K562 (cell line): Measurements from ENCODE around the gene C16orf90. TPM values are rescaled to one million over a fixed set of nuclear protein-coding genes. Genes with fewer than 3 reads are reported as not detected.

Experiments used
- C11orf30 ChIP-seq: fragments of 450-650 bp; IDR thresholded peaks from 2 replicates; pipeline ENCODE4 v1.6.1; 2016; ENCODE audit warnings: low read depth, mild to moderate bottlenecking
- CCNT2 ChIP-seq: IDR thresholded peaks from 2 replicates; pipeline ENCODE4 v1.6.1; 2011; ENCODE audit warnings: borderline replicate concordance, low read depth, mild to moderate bottlenecking, moderate library complexity, mixed read lengths, low read length; ENCODE audit not compliant: insufficient read length; ENCODE audit errors: extremely low read depth
- CREB1 ChIP-seq, 2 experiments: sonication (generic) in 1 of 2; formaldehyde crosslinking in 1 of 2; IDR thresholded peaks; 2 replicates each; pipeline versions ENCODE4 v1.6.1 to v1.8.0; 2012 to 2022; ENCODE audit warnings: inconsistent platforms in 1 of 2, mild to moderate bottlenecking in 1 of 2, missing genetic modification reagents in 1 of 2, moderate library complexity in 1 of 2
- FOXJ2 ChIP-seq: fragments of 200-800 bp; sonication (Bioruptor generic); IDR thresholded peaks from 2 replicates; pipeline ENCODE4 v1.6.1; 2016; ENCODE audit warnings: missing genetic modification characterization, missing compliant biosample characterization
- HINFP ChIP-seq: fragments of 450-650 bp; conservative IDR thresholded peaks from 2 replicates; pipeline ENCODE4 v1.6.1; 2016; ENCODE audit warnings: missing genetic modification characterization, low read depth, mild to moderate bottlenecking, control low read depth, missing compliant biosample characterization
- KLF16 ChIP-seq: IDR thresholded peaks from 2 replicates; pipeline ENCODE4 v1.6.1; 2016; ENCODE audit warnings: antibody characterized with exemption
- MCM7 ChIP-seq, 2 experiments: fragments of 450-650 bp; IDR thresholded peaks; 2 replicates each; pipeline ENCODE4 v1.6.1; 2016 to 2018
- NONO ChIP-seq, 2 experiments: fragments of 200-400 bp in 1 of 2; fragments of 450-650 bp in 1 of 2; formaldehyde crosslinking in 1 of 2; IDR thresholded peaks; 2 replicates each; pipeline ENCODE4 v1.6.1; 2017; ENCODE audit warnings: low read depth in 2 of 2, mild to moderate bottlenecking in 2 of 2, moderate library complexity in 2 of 2, low read length in 1 of 2
- PHF20 ChIP-seq: fragments of 450-650 bp; IDR thresholded peaks from 2 replicates; pipeline ENCODE4 v1.6.1; 2018; ENCODE audit not compliant: partially characterized antibody
- POLR2AphosphoS5 ChIP-seq: IDR thresholded peaks from 2 replicates; pipeline ENCODE4 v1.6.1; 2011; ENCODE audit warnings: mild to moderate bottlenecking, low read depth, low read length, moderate library complexity; ENCODE audit not compliant: control insufficient read depth, insufficient read depth
- RBM34 ChIP-seq: fragments of 200-400 bp; formaldehyde crosslinking; IDR thresholded peaks from 2 replicates; pipeline ENCODE4 v1.6.1; 2018; ENCODE audit warnings: low read length, borderline replicate concordance; ENCODE audit not compliant: insufficient read depth
- STAT5B ChIP-seq: fragments of 250-450 bp; sonication (Bioruptor Pico); IDR thresholded peaks from 2 replicates; pipeline ENCODE4 v1.8.0; 2021; ENCODE audit warnings: mild to moderate bottlenecking, inconsistent platforms
- TAF1 ChIP-seq: IDR thresholded peaks from 2 replicates; pipeline ENCODE4 v1.6.1; 2011; ENCODE audit warnings: mild to moderate bottlenecking, low read length, moderate library complexity; ENCODE audit not compliant: insufficient read depth, control insufficient read depth, severe bottlenecking; ENCODE audit errors: extremely low read depth
- ZBED1 ChIP-seq: IDR thresholded peaks from 2 replicates; pipeline ENCODE4 v1.6.1; 2014
- ZFP1 ChIP-seq: fragments of 450-650 bp; formaldehyde crosslinking; IDR thresholded peaks from 2 replicates; pipeline ENCODE4 v1.4.0; 2020; ENCODE audit warnings: mild to moderate bottlenecking, mixed read lengths
- ZNF146 ChIP-seq: IDR thresholded peaks from one replicate; pipeline ENCODE4 v1.6.1; 2018; ENCODE audit warnings: missing compliant biosample characterization; ENCODE audit not compliant: unreplicated experiment
- ZNF311 ChIP-seq: fragments of 250-450 bp; sonication (Bioruptor Pico); IDR thresholded peaks from 2 replicates; pipeline ENCODE4 v1.4.0; 2020; ENCODE audit warnings: mild to moderate bottlenecking, moderate library complexity
- ZNF444 ChIP-seq: fragments of 250-450 bp; sonication (Bioruptor Pico); IDR thresholded peaks from 2 replicates; pipeline ENCODE4 v1.4.0; 2020; ENCODE audit warnings: mild to moderate bottlenecking, moderate library complexity
- ZNF639 ChIP-seq, 2 experiments: fragments of 200-800 bp in 1 of 2; sonication (Bioruptor generic) in 1 of 2; sonication (generic) in 1 of 2; formaldehyde crosslinking in 1 of 2; IDR thresholded peaks in 1 of 2; conservative IDR thresholded peaks in 1 of 2; 2 replicates each; pipeline versions ENCODE4 v1.5.0 to v1.6.1; 2016 to 2020; ENCODE audit warnings: missing compliant biosample characterization in 1 of 2, missing genetic modification characterization in 1 of 2, missing genetic modification reagents in 1 of 2
- ZNF740 ChIP-seq, 3 experiments: fragments of 200-800 bp in 1 of 3; sonication (Bioruptor generic) in 1 of 3; sonication (generic) in 1 of 3; formaldehyde crosslinking in 1 of 3; IDR thresholded peaks; 2 replicates each; pipeline versions ENCODE4 v1.6.1 to v1.8.0; 2016 to 2022; ENCODE audit warnings: mild to moderate bottlenecking in 2 of 3, missing compliant biosample characterization in 2 of 3, missing genetic modification characterization in 2 of 3, missing genetic modification reagents in 1 of 3
- polyA plus RNA-seq, 8 experiments: library from polyadenylated mRNA; depleted of rRNA in 4 of 8; stranded (reverse) in 5 of 8; unstranded in 3 of 8; fragments of >200 nt; fragmentation: Nextera tagmentation in 2 of 8; fragmentation: Illumina TruSeq in 1 of 8; extraction: Ambion mirVana in 2 of 8; extraction: Trizol in 1 of 8; gene quantifications; 2 replicates each; pipeline versions ENCODE4 v1.2.1 to v1.2.3, GENCODE V29; 2011 to 2014; ENCODE audit warnings: inconsistent platforms in 1 of 8, missing spikeins in 1 of 8
- total RNA-seq, 7 experiments: library from RNA; depleted of rRNA in 6 of 7; stranded (reverse); fragments of >200 nt in 6 of 7; fragmentation: Illumina TruSeq in 2 of 7; extraction: Trizol in 2 of 7; gene quantifications; 2 replicates each; pipeline versions ENCODE4 v1.2.1 to v1.2.3, GENCODE V29; 2011 to 2021; ENCODE audit warnings: low replicate concordance in 1 of 7
- TF ChIP-seq, protein P1 (sequence below): fragments of 450-650 bp; formaldehyde crosslinking; IDR thresholded peaks from 2 replicates; pipeline ENCODE4 v1.4.0; 2022; ENCODE audit warnings: missing genetic modification characterization

C16orf90 gene
- total and polyA plus RNA-seq, 9 of the 15 experiments (the other 6 are each of a cell fraction or from before 2014, with no cell fraction given), result not detected

DNA sequence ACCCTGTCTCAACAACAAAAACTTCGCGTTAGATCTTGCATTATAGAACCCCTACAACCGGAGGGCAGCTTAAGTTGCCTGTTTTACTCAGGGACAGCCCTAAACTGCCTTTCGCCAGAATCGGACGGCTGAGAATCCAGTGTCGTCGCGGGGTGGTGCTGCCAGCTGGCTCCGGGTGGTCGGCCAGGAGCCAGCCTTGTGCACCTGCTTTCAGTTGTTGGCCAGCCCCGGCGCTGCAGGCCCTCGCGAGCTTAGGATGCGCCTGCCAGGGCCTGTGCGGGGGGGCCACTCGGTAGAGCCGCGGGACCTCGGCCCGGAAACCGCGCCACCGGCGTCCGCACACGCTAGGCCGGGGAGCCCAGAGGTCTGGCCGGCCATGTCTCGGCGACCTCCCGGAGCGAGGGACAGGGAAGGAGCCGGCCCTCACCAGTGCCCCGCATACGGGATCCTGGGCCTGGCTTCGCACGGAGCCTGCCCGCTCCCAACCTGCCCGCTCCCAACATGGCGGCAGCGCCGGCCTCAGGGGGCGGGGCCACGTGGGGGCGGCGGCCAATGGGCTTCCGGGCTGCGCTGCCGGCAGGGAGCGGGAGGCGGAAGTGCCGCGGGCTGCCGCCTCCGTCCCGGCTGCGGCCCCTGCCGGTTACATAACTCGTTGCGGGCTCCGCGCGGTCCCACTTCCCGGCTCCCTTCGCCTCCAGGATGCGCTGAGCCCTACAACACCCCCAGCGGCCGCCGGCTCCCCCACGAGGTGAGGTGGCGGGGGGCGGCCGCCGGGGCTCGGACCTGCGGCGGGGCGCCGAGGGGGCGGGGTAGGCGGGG lies 37.6 kb downstream of the C16orf90 start (continued):
- TF ChIP-seq ZNF740 (CRISPR knock-in tag; IDR thresholded peaks at IDR 0.05) (peak; percentile 88; the same call in 1 of the 2 replicates), ZNF740 (tag; IDR thresholded peaks at IDR 0.05) (peak in 1 of 2 experiments; percentile 50; a peak in 1 of 4 replicates), CCNT2 (peak; percentile 81), FOXJ2 (tag) (no peak), ZNF311 (CRISPR knock-in tag) (0 out of 2 replicates have a peak, but pooled peaks have one; percentile 54), HINFP (tag) (no peak), POLR2AphosphoS5 (peak; percentile 62; the same call in 1 of the 2 replicates), NONO (IDR thresholded peaks at IDR 0.05; ENCODE audit: low read depth in 2 of 2, low read length in 1 of 2) (peak; percentile 80 to 87), ZNF444 (CRISPR knock-in tag) (no peak), ZNF146 (CRISPR knock-in tag) (no peak), MCM7 (IDR thresholded peaks at IDR 0.05) (no peak), RBM34 (no peak), C11orf30 (peak; percentile 36; the same call in 1 of the 2 replicates), ZFP1 (CRISPR knock-in tag) (no peak), ZBED1 (no peak), KLF16 (no peak), TAF1 (peak; percentile 71), CREB1 (IDR thresholded peaks at IDR 0.05) (no peak), CREB1 (CRISPR knock-in tag; IDR thresholded peaks at IDR 0.05) (0 out of 2 replicates have a peak, but pooled peaks have one; percentile 35), PHF20 (peak; percentile 92), ZNF639 (CRISPR knock-in tag; conservative IDR thresholded peaks at IDR 0.05 in 1 of 2, IDR thresholded peaks at IDR 0.05 in 1 of 2) (peak in 1 of 2 experiments; percentile 80; a peak in 2 of 4 replicates), STAT5B (no peak)
- TF ChIP-seq, protein P1, sequence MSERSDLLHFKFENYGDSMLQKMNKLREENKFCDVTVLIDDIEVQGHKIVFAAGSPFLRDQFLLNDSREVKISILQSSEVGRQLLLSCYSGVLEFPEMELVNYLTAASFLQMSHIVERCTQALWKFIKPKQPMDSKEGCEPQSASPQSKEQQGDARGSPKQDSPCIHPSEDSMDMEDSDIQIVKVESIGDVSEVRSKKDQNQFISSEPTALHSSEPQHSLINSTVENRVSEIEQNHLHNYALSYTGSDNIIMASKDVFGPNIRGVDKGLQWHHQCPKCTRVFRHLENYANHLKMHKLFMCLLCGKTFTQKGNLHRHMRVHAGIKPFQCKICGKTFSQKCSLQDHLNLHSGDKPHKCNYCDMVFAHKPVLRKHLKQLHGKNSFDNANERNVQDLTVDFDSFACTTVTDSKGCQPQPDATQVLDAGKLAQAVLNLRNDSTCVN (CRISPR knock-in tag), result 0 out of 2 replicates have a peak, but pooled peaks have one; percentile 11
